ENCODE data around the gene MED27.

DNA sequence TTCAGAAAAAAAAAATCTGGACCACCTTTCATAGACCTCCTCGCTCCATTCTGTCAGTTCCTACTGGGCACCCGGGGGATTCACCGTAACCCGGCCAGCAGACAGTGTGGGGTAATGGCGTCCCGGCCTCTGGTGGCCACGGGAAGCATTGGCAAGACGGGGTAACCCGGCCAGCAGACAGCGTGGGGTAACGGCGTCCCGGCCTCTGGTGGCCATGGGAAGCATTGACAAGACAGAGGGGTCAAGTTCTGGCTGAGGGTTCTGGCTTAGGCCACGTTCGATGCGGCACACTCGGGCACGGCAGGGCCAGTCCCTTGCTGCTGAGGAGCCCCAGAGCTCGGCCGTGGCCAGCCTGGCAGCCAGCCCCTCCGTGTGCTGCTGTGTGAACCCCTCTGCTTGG lies 223.6 kb downstream of the MED27 start:
- TF ChIP-seq, protein P1, sequence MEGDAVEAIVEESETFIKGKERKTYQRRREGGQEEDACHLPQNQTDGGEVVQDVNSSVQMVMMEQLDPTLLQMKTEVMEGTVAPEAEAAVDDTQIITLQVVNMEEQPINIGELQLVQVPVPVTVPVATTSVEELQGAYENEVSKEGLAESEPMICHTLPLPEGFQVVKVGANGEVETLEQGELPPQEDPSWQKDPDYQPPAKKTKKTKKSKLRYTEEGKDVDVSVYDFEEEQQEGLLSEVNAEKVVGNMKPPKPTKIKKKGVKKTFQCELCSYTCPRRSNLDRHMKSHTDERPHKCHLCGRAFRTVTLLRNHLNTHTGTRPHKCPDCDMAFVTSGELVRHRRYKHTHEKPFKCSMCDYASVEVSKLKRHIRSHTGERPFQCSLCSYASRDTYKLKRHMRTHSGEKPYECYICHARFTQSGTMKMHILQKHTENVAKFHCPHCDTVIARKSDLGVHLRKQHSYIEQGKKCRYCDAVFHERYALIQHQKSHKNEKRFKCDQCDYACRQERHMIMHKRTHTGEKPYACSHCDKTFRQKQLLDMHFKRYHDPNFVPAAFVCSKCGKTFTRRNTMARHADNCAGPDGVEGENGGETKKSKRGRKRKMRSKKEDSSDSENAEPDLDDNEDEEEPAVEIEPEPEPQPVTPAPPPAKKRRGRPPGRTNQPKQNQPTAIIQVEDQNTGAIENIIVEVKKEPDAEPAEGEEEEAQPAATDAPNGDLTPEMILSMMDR (IDR thresholded peaks at IDR 0.05) = no peak
- TF ChIP-seq POLR2AphosphoS5 (IDR thresholded peaks at IDR 0.05; ENCODE audit: low read depth, low read length) (no peak), SIN3A (IDR thresholded peaks at IDR 0.05; ENCODE audit: borderline replicate concordance, insufficient read depth, low read depth, low read length) (no peak), TCF7L2 (IDR thresholded peaks at IDR 0.05; ENCODE audit: low read depth, low read length) (no peak)
- TF ChIP-seq, protein P2, sequence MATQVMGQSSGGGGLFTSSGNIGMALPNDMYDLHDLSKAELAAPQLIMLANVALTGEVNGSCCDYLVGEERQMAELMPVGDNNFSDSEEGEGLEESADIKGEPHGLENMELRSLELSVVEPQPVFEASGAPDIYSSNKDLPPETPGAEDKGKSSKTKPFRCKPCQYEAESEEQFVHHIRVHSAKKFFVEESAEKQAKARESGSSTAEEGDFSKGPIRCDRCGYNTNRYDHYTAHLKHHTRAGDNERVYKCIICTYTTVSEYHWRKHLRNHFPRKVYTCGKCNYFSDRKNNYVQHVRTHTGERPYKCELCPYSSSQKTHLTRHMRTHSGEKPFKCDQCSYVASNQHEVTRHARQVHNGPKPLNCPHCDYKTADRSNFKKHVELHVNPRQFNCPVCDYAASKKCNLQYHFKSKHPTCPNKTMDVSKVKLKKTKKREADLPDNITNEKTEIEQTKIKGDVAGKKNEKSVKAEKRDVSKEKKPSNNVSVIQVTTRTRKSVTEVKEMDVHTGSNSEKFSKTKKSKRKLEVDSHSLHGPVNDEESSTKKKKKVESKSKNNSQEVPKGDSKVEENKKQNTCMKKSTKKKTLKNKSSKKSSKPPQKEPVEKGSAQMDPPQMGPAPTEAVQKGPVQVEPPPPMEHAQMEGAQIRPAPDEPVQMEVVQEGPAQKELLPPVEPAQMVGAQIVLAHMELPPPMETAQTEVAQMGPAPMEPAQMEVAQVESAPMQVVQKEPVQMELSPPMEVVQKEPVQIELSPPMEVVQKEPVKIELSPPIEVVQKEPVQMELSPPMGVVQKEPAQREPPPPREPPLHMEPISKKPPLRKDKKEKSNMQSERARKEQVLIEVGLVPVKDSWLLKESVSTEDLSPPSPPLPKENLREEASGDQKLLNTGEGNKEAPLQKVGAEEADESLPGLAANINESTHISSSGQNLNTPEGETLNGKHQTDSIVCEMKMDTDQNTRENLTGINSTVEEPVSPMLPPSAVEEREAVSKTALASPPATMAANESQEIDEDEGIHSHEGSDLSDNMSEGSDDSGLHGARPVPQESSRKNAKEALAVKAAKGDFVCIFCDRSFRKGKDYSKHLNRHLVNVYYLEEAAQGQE (IDR thresholded peaks at IDR 0.05; ENCODE audit: insufficient read depth in 1 of 2, low read depth in 2 of 2, low read length in 1 of 2) = no peak

All from Panc1 (cell line).